ENCODE results near the gene CEP170B.

CEP170B gene

DNA sequence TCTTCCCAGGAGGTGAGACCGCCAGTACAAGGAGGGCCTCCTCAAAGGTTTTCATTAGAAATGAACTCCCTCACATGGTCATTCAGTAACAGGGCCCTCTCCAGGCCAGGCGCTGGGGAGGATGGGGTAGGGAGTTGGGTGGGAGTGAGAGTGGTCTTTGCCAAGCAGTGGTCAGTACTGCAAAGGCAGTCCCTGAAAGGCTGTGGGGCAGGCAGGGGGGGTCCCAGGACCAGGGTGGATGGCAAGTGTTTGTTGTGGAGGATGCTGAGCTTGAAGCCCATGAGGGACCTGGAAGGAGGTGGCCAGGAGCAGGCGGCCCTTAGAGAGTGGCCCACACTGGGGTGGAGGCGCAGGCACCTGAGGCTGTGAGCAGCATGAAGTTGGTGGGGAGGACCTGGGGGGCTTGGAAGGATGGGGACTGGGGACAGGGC lies 26.1 kb downstream of the CEP170B start:
- TF ChIP-seq, protein P1, sequence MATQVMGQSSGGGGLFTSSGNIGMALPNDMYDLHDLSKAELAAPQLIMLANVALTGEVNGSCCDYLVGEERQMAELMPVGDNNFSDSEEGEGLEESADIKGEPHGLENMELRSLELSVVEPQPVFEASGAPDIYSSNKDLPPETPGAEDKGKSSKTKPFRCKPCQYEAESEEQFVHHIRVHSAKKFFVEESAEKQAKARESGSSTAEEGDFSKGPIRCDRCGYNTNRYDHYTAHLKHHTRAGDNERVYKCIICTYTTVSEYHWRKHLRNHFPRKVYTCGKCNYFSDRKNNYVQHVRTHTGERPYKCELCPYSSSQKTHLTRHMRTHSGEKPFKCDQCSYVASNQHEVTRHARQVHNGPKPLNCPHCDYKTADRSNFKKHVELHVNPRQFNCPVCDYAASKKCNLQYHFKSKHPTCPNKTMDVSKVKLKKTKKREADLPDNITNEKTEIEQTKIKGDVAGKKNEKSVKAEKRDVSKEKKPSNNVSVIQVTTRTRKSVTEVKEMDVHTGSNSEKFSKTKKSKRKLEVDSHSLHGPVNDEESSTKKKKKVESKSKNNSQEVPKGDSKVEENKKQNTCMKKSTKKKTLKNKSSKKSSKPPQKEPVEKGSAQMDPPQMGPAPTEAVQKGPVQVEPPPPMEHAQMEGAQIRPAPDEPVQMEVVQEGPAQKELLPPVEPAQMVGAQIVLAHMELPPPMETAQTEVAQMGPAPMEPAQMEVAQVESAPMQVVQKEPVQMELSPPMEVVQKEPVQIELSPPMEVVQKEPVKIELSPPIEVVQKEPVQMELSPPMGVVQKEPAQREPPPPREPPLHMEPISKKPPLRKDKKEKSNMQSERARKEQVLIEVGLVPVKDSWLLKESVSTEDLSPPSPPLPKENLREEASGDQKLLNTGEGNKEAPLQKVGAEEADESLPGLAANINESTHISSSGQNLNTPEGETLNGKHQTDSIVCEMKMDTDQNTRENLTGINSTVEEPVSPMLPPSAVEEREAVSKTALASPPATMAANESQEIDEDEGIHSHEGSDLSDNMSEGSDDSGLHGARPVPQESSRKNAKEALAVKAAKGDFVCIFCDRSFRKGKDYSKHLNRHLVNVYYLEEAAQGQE (IDR thresholded peaks at IDR 0.05; ENCODE audit: low read depth) = no peak

- TF ChIP-seq TEAD4 (IDR thresholded peaks at IDR 0.05) = no peak
- TF ChIP-seq EGR1 (IDR thresholded peaks at IDR 0.05) = no peak
- TF ChIP-seq YY1 (IDR thresholded peaks at IDR 0.05; ENCODE audit: low read depth) = no peak
- TF ChIP-seq EP300 (IDR thresholded peaks at IDR 0.05; ENCODE audit: borderline replicate concordance) = no peak
- no peak for TF ChIP-seq FOXM1 (IDR thresholded peaks at IDR 0.05; ENCODE audit: borderline replicate concordance, low read depth)
- no peak for TF ChIP-seq TAF1 (IDR thresholded peaks at IDR 0.05; ENCODE audit: low read depth)
These were observed 26.8 kb downstream of the CEP170B start for GRCh38 chr14:104891664-104892530.

- TF ChIP-seq USF1 (IDR thresholded peaks at IDR 0.05) (no peak), EGR1 (IDR thresholded peaks at IDR 0.05) (no peak), CREB1 (IDR thresholded peaks at IDR 0.05; ENCODE audit: low read depth) (no peak), TAF1 (IDR thresholded peaks at IDR 0.05; ENCODE audit: low read depth) (no peak), RAD21 (IDR thresholded peaks at IDR 0.05; ENCODE audit: low read depth) (no peak), NFIC (IDR thresholded peaks at IDR 0.05) (no peak), TEAD4 (IDR thresholded peaks at IDR 0.05) (no peak), EP300 (IDR thresholded peaks at IDR 0.05; ENCODE audit: borderline replicate concordance) (no peak), TCF12 (IDR thresholded peaks at IDR 0.05; ENCODE audit: low read depth) (no peak)
These were observed 27.7 kb downstream of the CEP170B start for GRCh38 chr14:104892531-104893434.

DNA sequence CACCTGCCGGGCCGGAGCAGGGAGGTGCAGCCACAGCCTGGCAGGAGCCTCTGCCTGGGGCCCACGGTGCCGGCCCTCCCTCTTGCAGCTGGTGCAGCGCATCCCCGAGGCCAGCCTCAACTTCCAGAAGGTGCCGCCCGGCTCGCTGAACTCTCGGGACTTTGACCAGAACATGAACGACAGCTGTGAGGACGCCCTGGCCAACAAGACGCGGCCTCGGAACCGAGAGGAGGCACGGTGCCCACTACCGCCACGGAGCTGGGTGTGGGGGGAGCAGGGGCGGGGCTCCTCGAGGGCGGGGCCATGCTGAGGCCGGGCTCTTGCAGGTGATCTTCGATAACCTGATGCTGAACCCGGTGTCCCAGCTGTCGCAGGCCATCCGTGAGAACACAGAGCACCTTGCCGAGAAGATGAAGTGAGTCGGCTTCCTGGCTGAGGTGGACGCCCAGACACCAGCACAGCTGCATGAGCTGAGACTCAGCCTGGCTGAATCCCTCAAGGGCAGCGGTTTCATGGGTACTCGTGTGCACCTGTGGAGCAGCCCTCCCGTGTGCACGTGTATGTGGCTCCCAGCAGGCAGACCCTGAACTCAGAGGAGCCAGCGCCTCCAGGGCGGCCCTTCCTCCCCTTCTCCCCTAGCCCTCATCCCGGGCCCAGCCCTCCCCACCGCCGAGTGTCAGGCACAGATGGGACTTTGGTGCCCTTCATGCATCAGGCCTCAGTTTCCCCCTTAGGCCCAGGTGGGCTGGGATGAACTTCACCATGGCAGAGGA lies 28.6 kb downstream of the CEP170B start:
- TF ChIP-seq ZBTB7A (IDR thresholded peaks at IDR 0.05; ENCODE audit: low read depth) = no peak
- TF ChIP-seq EP300 (IDR thresholded peaks at IDR 0.05; ENCODE audit: borderline replicate concordance) = no peak
- TF ChIP-seq NFIC (IDR thresholded peaks at IDR 0.05) = no peak
- TF ChIP-seq EGR1 (IDR thresholded peaks at IDR 0.05) = no peak
- no peak for TF ChIP-seq TCF12 (IDR thresholded peaks at IDR 0.05; ENCODE audit: low read depth)
- TF ChIP-seq USF1 (IDR thresholded peaks at IDR 0.05) = no peak
- TF ChIP-seq TAF1 (IDR thresholded peaks at IDR 0.05; ENCODE audit: low read depth) = no peak
- TF ChIP-seq RAD21 (IDR thresholded peaks at IDR 0.05; ENCODE audit: low read depth) = no peak
- TF ChIP-seq CEBPB (IDR thresholded peaks at IDR 0.05) = no peak
- TF ChIP-seq, protein P2, sequence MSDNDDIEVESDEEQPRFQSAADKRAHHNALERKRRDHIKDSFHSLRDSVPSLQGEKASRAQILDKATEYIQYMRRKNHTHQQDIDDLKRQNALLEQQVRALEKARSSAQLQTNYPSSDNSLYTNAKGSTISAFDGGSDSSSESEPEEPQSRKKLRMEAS (IDR thresholded peaks at IDR 0.05) = no peak
- TF ChIP-seq CREB1 (IDR thresholded peaks at IDR 0.05; ENCODE audit: low read depth) = no peak
- TF ChIP-seq, protein P1 (IDR thresholded peaks at IDR 0.05; ENCODE audit: low read depth) = no peak
- TF ChIP-seq FOXM1 (IDR thresholded peaks at IDR 0.05; ENCODE audit: borderline replicate concordance, low read depth) = no peak
- no peak for TF ChIP-seq YY1 (IDR thresholded peaks at IDR 0.05; ENCODE audit: low read depth)
- TF ChIP-seq TEAD4 (IDR thresholded peaks at IDR 0.05) = no peak
